Measurements from ENCODE around the gene CDK14.

The CDK14 gene

GRCh38 chr7:90856351-90857070, 260.4 kb downstream of the CDK14 start:
- no peak for DNase-seq

- peak; percentile 17 for DNase-seq
Measured at GRCh38 chr7:90857603-90858002, 261.5 kb downstream of the CDK14 start.

- DNase-seq: no peak
Measured at GRCh38 chr7:90858546-90858945, 262.4 kb downstream of the CDK14 start.

GRCh38 chr7:90859521-90859920, 263.4 kb downstream of the CDK14 start:
- no peak for DNase-seq

GRCh38 chr7:90864088-90864487, 268.0 kb downstream of the CDK14 start:
- DNase-seq: no peak

- DNase-seq: no peak
Measured at GRCh38 chr7:90869335-90869734, 273.2 kb downstream of the CDK14 start.

- DNase-seq: no peak
Measured at GRCh38 chr7:90876701-90877100, 280.6 kb downstream of the CDK14 start.

- no peak for DNase-seq
Measured at GRCh38 chr7:90877201-90877600, 281.1 kb downstream of the CDK14 start.

GRCh38 chr7:90879924-90880323, 283.8 kb downstream of the CDK14 start:
- DNase-seq: no peak

GRCh38 chr7:90886416-90886815, 290.3 kb downstream of the CDK14 start:
- no peak for DNase-seq

GRCh38 chr7:90889210-90889609, 293.1 kb downstream of the CDK14 start:
- no peak for DNase-seq

GRCh38 chr7:90889644-90890043, 293.5 kb downstream of the CDK14 start:
- no peak for DNase-seq

- no peak for DNase-seq
Measured at GRCh38 chr7:90891529-90891928, 295.4 kb downstream of the CDK14 start.

- DNase-seq: no peak
Measured at GRCh38 chr7:90892213-90892612, 296.1 kb downstream of the CDK14 start.

GRCh38 chr7:90894122-90894521, 298.0 kb downstream of the CDK14 start:
- no peak for DNase-seq

GRCh38 chr7:90896458-90896857, 300.3 kb downstream of the CDK14 start:
- no peak for DNase-seq

- peak; percentile 11 for DNase-seq
Measured at GRCh38 chr7:90897961-90898469, 301.9 kb downstream of the CDK14 start.

- no peak for DNase-seq
Measured at GRCh38 chr7:90900628-90901356, 304.7 kb downstream of the CDK14 start.

- no peak for DNase-seq
Measured at GRCh38 chr7:90903841-90904240, 307.7 kb downstream of the CDK14 start.

- no peak for DNase-seq
Measured at GRCh38 chr7:90910136-90910535, 314.0 kb downstream of the CDK14 start.

- DNase-seq: no peak
Measured at GRCh38 chr7:90916319-90916718, 320.2 kb downstream of the CDK14 start.

- DNase-seq: peak; percentile 81
Measured at GRCh38 chr7:90917539-90917938, 321.4 kb downstream of the CDK14 start.

GRCh38 chr7:90918303-90918702, 322.2 kb downstream of the CDK14 start:
- no peak for DNase-seq

- no peak for DNase-seq
Measured at GRCh38 chr7:90919816-90920215, 323.7 kb downstream of the CDK14 start.
